Activated CD4-positive, CD25-positive, alpha-beta regulatory T cell treated with anti-CD3 and anti-CD28 coated beads, Interleukin-2, amount 50 U/mL, for 16 hours (primary cell): ENCODE measurements around the gene TRAF2.
A peak's percentile ranks its signal among the peaks of the same experiment; 100 is the strongest.
"Not testable (repeated sequence)": the region's sequence is repeated elsewhere in the genome, so short reads cannot be mapped to it uniquely, and the experiment has no call there.

Experiments
- DNase-seq: peaks from one replicate; pipeline ENCODE4 v3.0.0-alpha.2; 2020; ENCODE audit warnings: low read depth, low spot score

Gene TRAF2

GRCh38 chr9:136882109-136882946, 4.0 kb upstream of the TRAF2 start:
- DNase-seq, result peak; percentile 75

GRCh38 chr9:136882947-136883283, 3.4 kb upstream of the TRAF2 start:
- not testable (repeated sequence) for DNase-seq

DNA sequence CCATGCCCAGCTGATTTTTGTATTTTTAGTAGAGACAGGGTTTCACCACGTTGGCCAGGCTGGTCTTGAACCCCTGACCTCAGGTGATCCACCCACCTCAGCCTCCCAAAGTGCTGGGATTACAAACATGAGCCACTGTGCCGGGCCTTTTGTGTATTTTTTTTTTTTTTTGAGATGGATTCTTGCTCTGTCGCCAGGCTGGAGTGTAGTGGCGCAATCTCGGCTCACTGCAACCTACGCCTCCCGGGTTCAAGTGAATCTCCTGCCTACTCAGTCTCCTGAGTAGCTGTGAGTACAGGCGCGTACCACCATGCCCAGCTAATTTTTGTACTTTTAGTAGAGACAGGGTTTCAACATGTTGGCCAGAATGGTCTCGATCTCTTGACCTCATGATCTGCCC, 2.6 kb upstream of the TRAF2 start:
- DNase-seq, result not testable (repeated sequence)

DNA sequence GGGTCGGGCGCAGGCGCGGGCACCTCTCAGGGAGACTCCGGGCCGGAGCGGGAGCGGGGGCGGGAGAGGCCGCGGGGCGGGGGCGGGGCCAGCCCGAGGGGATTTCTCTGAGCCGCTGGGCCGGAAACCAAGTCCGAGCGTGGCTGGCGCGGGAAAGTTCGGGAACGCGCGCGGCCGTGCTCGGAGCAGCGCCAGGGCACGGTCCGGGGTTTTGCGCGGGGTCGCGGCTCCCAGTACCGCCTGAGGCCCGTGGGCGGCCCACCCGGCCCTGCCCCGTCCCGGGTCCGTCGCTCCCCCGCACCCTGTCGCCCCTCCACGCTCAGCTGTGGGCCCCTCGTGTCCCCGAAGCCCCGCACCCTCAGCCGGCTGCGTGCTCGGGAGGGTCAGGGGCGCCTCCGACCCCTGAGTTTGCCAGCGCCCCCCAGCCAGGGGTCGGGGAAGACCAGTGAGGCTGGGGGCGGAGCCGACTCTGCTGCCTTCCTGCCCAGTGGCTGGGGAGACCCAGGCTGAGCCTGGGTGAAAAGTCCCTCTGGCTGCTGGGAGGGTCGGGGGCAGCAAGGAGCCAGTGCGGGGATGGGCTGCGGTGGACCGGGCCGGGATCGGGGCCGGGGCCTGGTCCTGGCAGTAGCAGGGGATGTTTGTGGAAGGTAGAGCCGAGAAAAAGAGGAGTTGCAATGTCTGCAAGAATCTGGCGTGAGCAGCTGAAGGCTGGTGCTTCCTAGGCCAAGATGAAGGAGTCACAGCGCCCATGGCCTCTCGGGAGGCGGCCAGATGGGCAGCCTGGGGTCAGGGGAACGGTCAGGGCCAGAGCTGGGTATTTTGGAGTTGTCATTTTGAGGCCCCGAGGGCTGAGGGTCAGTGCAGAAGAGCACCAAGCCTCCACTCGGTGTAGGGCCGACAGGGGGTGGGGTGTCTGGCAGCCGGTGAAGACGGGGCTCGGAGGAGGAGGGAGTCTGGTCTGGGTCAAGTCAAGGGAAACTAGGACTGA, 588 bp downstream of the TRAF2 start:
- no peak for DNase-seq

DNA sequence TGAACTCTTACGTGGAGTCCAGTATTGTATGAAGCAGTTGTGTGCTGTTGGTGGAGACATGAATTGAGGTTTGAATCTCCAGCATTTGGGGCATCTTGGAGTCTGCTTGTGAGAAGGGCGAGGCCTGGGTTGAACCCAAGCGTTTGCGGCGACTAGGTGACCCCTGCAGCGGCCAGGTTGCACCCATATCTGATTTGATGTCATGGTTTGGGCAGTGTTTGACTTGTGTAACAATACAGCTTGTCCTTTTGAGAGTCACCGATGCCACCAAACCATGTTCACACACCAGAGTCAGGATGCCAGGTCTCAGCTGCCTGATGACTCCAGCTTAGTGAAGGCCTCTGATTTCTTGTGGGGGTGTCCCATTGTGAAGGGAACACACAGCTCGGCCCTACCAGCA, 2.1 kb downstream of the TRAF2 start:
- DNase-seq, result no peak

- DNase-seq, result no peak
These were observed 3.5 kb downstream of the TRAF2 start for GRCh38 chr9:136889858-136890257.

DNA sequence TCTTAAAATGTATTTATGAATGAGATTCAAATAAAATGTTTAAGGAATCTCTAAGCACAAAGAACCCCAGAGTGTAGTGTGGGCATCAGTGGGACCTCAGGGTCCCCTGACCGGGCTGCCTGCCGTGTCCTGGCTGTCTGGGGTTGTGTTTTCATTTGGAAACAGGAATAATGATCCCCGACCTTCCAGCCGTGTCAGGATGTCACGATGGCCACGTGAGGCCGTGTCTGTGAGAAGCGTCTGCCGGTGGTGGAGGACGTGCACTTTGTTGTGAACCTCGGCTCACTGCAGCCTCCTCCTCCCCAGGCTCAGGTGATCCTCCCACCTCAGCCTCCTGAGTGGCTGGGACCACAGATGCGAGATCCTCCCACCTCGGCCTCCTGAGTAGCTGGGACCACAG, 4.3 kb downstream of the TRAF2 start:
- no peak for DNase-seq

DNA sequence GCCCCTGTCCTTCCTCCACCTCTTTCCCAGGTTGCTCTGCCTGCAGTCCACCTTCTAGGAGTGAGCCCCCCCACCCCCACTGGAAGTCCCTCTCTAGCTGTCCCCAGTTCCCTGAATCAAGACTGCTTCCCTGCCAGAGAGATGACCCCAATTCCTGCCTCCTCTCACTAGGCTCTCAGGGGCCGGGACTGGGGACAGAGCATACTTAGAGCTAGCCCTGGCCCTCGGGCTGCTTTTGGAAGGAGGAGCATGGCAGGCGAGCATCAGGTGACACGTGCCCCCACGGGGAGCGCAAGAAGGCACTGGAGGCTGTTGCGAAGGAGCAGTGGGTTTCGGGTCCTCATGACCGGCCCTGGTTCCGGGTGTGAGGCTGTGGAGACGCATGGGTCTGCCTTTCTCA, 9.7 kb downstream of the TRAF2 start:
- DNase-seq, result no peak

- DNase-seq, result no peak
These were observed 12.3 kb downstream of the TRAF2 start for GRCh38 chr9:136898483-136899100.

GRCh38 chr9:136899196-136899595, 12.9 kb downstream of the TRAF2 start:
- no peak for DNase-seq

- DNase-seq, result no peak
These were observed 14.2 kb downstream of the TRAF2 start for GRCh38 chr9:136900556-136900955.

GRCh38 chr9:136900988-136901515, 14.7 kb downstream of the TRAF2 start:
- DNase-seq, result no peak

DNA sequence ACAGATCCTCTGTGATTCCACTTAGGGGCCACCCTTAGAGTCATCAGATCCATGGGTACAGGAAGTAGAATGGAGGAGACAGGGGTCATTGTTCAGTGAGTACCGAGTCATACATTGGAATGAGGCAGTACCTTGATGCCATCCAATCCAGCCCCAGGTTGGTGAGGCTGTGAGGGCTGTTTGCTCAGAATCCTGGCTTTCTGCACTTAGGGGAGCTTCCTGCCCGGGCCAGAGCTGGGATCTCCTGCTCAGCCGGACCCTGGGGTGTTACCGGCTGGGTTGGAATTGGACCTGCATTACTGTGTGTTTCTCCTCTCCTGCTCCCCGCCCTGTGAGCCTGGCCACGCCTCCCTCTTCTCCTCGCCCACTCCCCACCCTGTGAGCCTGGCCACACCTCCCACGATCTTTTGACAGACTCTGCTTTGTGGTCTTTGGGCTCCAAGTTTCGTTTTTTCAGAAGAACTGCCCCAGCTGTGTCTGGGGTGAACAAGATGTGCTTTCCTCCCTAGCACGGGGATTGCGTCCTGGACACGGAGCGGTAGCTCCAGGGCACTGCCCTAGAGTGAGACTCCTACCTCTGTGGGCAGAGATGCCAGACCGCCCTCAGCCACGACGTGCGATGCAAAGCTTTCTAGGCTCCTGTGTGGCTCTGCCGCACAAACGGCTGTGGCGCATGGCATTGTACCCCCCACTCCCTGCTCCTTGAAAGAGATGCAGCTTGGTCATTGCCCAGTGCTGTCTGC, 15.4 kb downstream of the TRAF2 start:
- peak; percentile 50 for DNase-seq

GRCh38 chr9:136902259-136902821, 16.0 kb downstream of the TRAF2 start:
- peak; percentile 76 for DNase-seq

DNA sequence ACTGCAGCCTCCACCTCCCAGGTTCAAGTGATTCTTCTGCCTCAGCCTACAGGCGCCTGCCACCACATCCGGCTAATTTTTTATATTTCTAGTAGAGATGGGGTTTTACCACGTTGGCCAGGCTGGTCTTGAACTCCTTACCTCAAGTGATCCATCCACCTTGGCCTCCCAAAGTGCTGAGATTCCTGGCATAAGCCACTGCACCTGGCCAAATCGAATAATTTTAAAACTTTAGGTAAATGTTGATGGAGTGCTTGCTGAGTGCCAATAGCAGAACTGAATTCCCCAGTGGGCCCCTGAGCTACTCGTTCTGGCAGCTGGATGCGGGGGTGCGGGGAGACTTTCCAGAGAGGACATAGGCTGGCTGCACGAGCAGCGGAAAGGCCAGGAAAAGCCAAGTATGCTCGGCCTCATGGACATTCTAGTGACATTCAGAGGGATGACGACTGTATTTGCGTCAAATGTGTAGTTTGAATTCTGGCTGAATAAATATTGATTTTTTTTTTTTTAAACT, 16.8 kb downstream of the TRAF2 start:
- DNase-seq, result no peak

DNA sequence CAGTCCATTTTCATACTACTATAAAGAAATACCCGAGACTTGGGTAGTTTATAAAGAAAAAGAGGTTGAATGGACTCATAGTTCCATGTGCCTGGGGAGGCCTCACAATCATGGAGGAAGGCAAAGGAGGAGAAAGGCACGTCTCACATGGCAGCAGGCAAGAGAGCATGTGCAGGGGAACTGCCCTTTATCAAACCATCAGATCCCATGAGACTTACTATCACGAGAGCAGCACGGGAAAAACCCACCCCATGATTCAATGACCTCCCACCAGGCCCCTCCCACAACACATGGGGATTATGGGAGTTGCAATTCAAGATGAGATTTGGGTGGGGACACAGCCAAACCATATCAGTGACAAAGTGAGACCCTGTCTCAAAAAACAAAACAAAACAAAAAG, 19.9 kb downstream of the TRAF2 start:
- no peak for DNase-seq

GRCh38 chr9:136907011-136907914, 20.9 kb downstream of the TRAF2 start:
- DNase-seq, result no peak

- no peak for DNase-seq
These were observed 24.0 kb downstream of the TRAF2 start for GRCh38 chr9:136910197-136910900.

DNA sequence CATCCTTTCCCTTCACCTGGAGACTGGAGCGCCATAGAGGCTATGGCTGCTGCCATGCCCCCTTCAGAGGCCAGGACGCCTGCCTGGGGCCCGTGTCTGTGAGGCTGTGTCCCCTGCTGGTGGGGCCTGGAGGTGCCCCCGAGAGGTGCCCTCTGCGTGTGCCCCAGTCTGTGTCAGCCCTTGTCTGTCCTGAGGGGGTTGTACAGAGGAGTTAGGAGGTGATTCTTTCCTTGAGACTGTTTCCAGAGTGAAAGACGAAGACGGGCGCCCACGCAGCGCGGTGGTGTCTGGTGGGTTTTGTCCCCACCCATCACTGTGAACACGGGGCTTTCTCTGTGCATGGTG, 24.6 kb downstream of the TRAF2 start:
- no peak for DNase-seq
